Uterus (tissue), 4 donors: ENCODE measurements around the gene ABRAXAS1. TPM values are rescaled to one million over a fixed set of nuclear protein-coding genes. Genes with fewer than 3 reads are reported as not detected.

Experiments
- DNase-seq, 2 donors: peaks; one replicate each; pipeline ENCODE4 v3.0.0-alpha.2; 2019 to 2020
- H3K27ac ChIP-seq, 2 donors: fragments of 200-600 bp; sonication (generic); 1 replicate in 1 of 2; 2 replicates in 1 of 2; pipeline ENCODE4 v1.5.1; 2016 to 2018
- H3K27me3 ChIP-seq, 2 donors: fragments of 200-600 bp; sonication (generic); one replicate each; pipeline ENCODE4 v1.5.1; 2018 to 2019; ENCODE audit warnings: control low read depth in 1 of 2
- H3K36me3 ChIP-seq, 2 donors: fragments of 200-600 bp; sonication (generic); one replicate each; pipeline ENCODE4 v1.5.1; 2019; ENCODE audit warnings: control low read depth in 1 of 2
- H3K4me1 ChIP-seq, 2 donors: fragments of 200-600 bp; sonication (generic); one replicate each; pipeline ENCODE4 v1.5.1; 2018 to 2019; ENCODE audit warnings: control low read depth in 1 of 2
- H3K4me3 ChIP-seq, 2 donors: fragments of 200-600 bp; sonication (generic); 1 replicate in 1 of 2; 2 replicates in 1 of 2; pipeline ENCODE4 v1.5.1; 2018 to 2019; ENCODE audit warnings: mild to moderate bottlenecking in 1 of 2
- H3K9me3 ChIP-seq, 2 donors: fragments of 200-600 bp; sonication (generic); one replicate each; pipeline ENCODE4 v1.5.1; 2019; ENCODE audit warnings: control low read depth in 1 of 2
- CTCF ChIP-seq, 4 experiments: fragments of 200-600 bp in 2 of 4; fragments of 450-650 bp in 2 of 4; sonication (generic) in 2 of 4; IDR thresholded peaks; one replicate each; pipeline ENCODE4 v1.5.1; 2016 to 2019; ENCODE audit warnings: antibody characterized with exemption in 4 of 4, mild to moderate bottlenecking in 2 of 4, moderate library complexity in 1 of 4
- POLR2A ChIP-seq, 2 donors: fragments of 450-650 bp; IDR thresholded peaks; one replicate each; pipeline ENCODE4 v1.6.1; 2016; ENCODE audit warnings: antibody characterized with exemption in 2 of 2, mild to moderate bottlenecking in 1 of 2, moderate library complexity in 1 of 2
- intact Hi-C: fragments of 100-400 bp; cut with DNase I; formaldehyde crosslinking; loops from one replicate; pipeline ENCODE4 v1.15.1; 2023; ENCODE audit warnings: low total_unique reads
- total RNA-seq, 4 donors: library from RNA; depleted of rRNA in 3 of 4; stranded (reverse); fragments of >200 nt in 3 of 4; gene quantifications; one replicate each; pipeline versions ENCODE4 v1.1.0 to v1.2.4, GENCODE V29; 2014 to 2023
- donor health status: DM: yes; HTN: yes; CAD: no.

ABRAXAS1 gene
- total RNA-seq, 4 donors from 2014 or later, result 7.4 to 61.5 (median 29.3) TPM

- TF ChIP-seq POLR2A (IDR thresholded peaks at IDR 0.05) (no peak), CTCF (IDR thresholded peaks at IDR 0.05) (peak; percentile 38 to 57 (median 41))
- DNase-seq, result no peak
- Histone ChIP-seq H3K4me3 (no peak overlapping the region), H3K4me1 (no peaks in the 10 kb centered on the region), H3K36me3 (no peaks in the 10 kb centered on the region), H3K27ac (no peak overlapping the region), H3K27me3 (no peaks in the 10 kb centered on the region), H3K9me3 (no peaks in the 10 kb centered on the region)
- intact Hi-C loops, result no loop called here
These were observed 6.1 kb upstream of the ABRAXAS1 start for GRCh38 chr4:83490876-83491450.

- TF ChIP-seq POLR2A (IDR thresholded peaks at IDR 0.05), result no peak
- no peak for TF ChIP-seq CTCF (IDR thresholded peaks at IDR 0.05)
- intact Hi-C loops, result no loop called here
- no peaks in the 10 kb centered on the region for H3K36me3 ChIP-seq
- no peaks in the 10 kb centered on the region for H3K9me3 ChIP-seq
- DNase-seq, result no peak
- no peaks in the 10 kb centered on the region for H3K4me1 ChIP-seq
- H3K4me3 ChIP-seq, result no peak overlapping the region
- no peaks in the 10 kb centered on the region for H3K27me3 ChIP-seq
- H3K27ac ChIP-seq, result no peak overlapping the region
These were observed 4.9 kb upstream of the ABRAXAS1 start for GRCh38 chr4:83489711-83490326.

GRCh38 chr4:83486457-83487129 is 1.7 kb upstream of the ABRAXAS1 start:
- H3K4me1 ChIP-seq, result no peaks in the 10 kb centered on the region
- intact Hi-C loops, result no loop called here
- H3K9me3 ChIP-seq, result no peaks in the 10 kb centered on the region
- DNase-seq, result no peak
- H3K36me3 ChIP-seq, result no peaks in the 10 kb centered on the region
- peak overlapping the region in 1 of 2 donors; percentile 91 for H3K27ac ChIP-seq
- no peaks in the 10 kb centered on the region for H3K27me3 ChIP-seq
- no peak for TF ChIP-seq CTCF (IDR thresholded peaks at IDR 0.05)
- no peak for TF ChIP-seq POLR2A (IDR thresholded peaks at IDR 0.05)
- H3K4me3 ChIP-seq, result no peak overlapping the region

DNA sequence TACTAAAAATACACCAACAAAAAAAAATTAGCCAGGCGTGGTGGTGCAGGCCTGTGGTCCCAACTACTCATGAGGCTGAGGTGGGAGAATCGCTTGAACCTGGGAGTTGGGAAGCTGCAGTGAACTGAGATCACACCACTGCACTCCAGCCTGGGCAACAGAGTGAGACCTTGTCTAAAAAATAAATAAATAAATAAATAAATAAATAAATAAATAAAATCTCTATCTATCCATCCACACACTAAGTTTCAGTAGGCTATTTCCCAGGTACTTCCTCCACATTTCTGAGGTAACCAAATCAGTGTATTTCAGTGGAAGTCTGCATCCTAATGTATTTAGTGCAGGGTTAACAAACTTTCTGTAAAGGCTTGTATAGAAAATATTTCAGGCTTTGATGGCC is 10.9 kb downstream of the ABRAXAS1 start:
- Histone ChIP-seq H3K36me3 (no peaks in the 10 kb centered on the region), H3K4me1 (no peaks in the 10 kb centered on the region), H3K4me3 (no peak overlapping the region), H3K27me3 (no peaks in the 10 kb centered on the region), H3K9me3 (no peaks in the 10 kb centered on the region), H3K27ac (no peak overlapping the region)
- intact Hi-C loops, result no loop called here
- no peak for TF ChIP-seq POLR2A (IDR thresholded peaks at IDR 0.05)
- TF ChIP-seq CTCF (IDR thresholded peaks at IDR 0.05), result no peak
- no peak for DNase-seq

GRCh38 chr4:83473423-83473822 is 11.5 kb downstream of the ABRAXAS1 start:
- Histone ChIP-seq H3K9me3 (no peaks in the 10 kb centered on the region), H3K4me3 (no peak overlapping the region), H3K27ac (no peak overlapping the region), H3K27me3 (no peaks in the 10 kb centered on the region), H3K36me3 (no peaks in the 10 kb centered on the region), H3K4me1 (no peaks in the 10 kb centered on the region)
- intact Hi-C loops, result no loop called here
- TF ChIP-seq CTCF (IDR thresholded peaks at IDR 0.05), result no peak
- no peak for TF ChIP-seq POLR2A (IDR thresholded peaks at IDR 0.05)
- no peak for DNase-seq
